Esophagus muscularis mucosa (tissue), 4 donors: ENCODE results near the gene PKP3.

ENCODE experiments used
- EP300 ChIP-seq: sonication (generic); formaldehyde crosslinking; IDR thresholded peaks from one replicate; pipeline ENCODE4 v1.6.1; 2017; ENCODE audit warnings: antibody characterized with exemption
- POLR2A ChIP-seq: fragments of 450-650 bp; IDR thresholded peaks from one replicate; pipeline ENCODE4 v1.6.1; 2017; ENCODE audit warnings: antibody characterized with exemption, moderate library complexity, mild to moderate bottlenecking, low read depth
- POLR2AphosphoS5 ChIP-seq, 2 donors: sonication (generic); formaldehyde crosslinking; IDR thresholded peaks; one replicate each; pipeline ENCODE4 v1.6.1; 2017; ENCODE audit warnings: antibody characterized with exemption in 2 of 2
- TF ChIP-seq, protein P1 (sequence below), 3 experiments: fragments of 200-600 bp in 2 of 3; fragments of 450-650 bp in 1 of 3; sonication (generic) in 2 of 3; IDR thresholded peaks; one replicate each; pipeline ENCODE4 v1.5.1; 2017 to 2019; ENCODE audit warnings: antibody characterized with exemption in 3 of 3, mild to moderate bottlenecking in 2 of 3, moderate library complexity in 1 of 3

DNA sequence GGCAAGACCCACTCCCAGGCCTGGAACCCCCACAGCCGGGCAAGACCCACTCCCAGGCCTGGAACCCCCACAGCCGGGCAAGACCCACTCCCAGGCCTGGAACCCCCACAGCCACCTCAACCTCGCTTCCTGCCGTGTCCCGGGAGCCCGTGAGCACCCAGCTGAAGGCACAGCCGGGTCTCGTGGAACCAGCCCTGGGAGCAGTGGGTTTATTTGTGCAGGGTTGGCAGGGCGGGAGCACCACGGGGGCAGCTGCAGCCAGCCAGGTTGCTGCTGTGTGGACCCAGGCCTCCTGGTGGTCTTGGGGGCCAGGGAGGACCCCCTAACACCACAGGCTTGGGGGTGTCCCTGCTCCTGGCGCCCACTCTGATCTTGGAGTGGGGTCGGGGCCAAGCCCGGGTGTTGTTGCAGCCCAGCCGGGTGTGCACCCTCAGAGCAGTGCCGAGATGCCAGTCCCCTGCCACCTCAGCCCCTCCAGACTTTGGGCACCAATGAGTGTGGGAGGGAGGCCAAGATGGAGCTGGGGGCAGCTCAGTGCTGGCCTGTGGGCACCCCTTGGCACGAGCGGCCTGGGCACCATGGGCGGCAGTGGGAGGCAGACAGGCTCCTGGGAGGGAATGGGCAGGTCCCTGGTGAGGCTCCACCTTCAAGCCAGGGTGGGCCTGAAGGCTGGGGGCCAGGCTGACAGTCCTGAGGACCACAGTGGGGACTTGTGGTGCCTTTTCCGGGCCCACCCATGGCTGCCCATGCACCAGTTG lies 8.2 kb upstream of the PKP3 start:
- TF ChIP-seq, protein P1, sequence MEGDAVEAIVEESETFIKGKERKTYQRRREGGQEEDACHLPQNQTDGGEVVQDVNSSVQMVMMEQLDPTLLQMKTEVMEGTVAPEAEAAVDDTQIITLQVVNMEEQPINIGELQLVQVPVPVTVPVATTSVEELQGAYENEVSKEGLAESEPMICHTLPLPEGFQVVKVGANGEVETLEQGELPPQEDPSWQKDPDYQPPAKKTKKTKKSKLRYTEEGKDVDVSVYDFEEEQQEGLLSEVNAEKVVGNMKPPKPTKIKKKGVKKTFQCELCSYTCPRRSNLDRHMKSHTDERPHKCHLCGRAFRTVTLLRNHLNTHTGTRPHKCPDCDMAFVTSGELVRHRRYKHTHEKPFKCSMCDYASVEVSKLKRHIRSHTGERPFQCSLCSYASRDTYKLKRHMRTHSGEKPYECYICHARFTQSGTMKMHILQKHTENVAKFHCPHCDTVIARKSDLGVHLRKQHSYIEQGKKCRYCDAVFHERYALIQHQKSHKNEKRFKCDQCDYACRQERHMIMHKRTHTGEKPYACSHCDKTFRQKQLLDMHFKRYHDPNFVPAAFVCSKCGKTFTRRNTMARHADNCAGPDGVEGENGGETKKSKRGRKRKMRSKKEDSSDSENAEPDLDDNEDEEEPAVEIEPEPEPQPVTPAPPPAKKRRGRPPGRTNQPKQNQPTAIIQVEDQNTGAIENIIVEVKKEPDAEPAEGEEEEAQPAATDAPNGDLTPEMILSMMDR (IDR thresholded peaks at IDR 0.05) = no peak
- no peak for TF ChIP-seq POLR2AphosphoS5 (IDR thresholded peaks at IDR 0.05)
- no peak for TF ChIP-seq EP300
- TF ChIP-seq POLR2A = no peak
